HG02642 (cell line): ENCODE data around the gene MTG2.
"Not testable (repeated sequence)": the region's sequence is repeated elsewhere in the genome, so short reads cannot be mapped to it uniquely, and the experiment has no call there.

Experiments used
- ATAC-seq: cut with Tn5 transposase; IDR thresholded peaks from one replicate; pipeline ENCODE4 v1.9.1; 2021; ENCODE audit warnings: mild to moderate bottlenecking; ENCODE audit not compliant: unreplicated experiment, poor library complexity

MTG2 gene

DNA sequence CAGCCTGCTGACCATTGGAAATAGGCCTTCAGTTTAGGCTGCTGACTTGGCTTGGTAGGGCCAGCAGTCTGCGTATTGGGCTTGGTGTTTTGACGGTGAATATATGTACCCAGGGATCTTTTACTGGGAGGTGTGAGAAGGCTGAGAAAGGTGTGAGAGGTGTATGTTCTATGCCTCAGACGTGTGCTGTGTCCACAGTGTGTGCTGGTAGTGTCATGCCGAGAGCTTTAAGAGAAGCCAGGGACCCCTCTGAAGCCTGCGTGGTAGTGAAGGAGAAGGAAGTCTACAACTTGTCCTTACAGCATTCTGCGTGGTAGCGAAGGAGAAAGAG is 37.2 kb upstream of the MTG2 start:
- ATAC-seq: no peak

DNA sequence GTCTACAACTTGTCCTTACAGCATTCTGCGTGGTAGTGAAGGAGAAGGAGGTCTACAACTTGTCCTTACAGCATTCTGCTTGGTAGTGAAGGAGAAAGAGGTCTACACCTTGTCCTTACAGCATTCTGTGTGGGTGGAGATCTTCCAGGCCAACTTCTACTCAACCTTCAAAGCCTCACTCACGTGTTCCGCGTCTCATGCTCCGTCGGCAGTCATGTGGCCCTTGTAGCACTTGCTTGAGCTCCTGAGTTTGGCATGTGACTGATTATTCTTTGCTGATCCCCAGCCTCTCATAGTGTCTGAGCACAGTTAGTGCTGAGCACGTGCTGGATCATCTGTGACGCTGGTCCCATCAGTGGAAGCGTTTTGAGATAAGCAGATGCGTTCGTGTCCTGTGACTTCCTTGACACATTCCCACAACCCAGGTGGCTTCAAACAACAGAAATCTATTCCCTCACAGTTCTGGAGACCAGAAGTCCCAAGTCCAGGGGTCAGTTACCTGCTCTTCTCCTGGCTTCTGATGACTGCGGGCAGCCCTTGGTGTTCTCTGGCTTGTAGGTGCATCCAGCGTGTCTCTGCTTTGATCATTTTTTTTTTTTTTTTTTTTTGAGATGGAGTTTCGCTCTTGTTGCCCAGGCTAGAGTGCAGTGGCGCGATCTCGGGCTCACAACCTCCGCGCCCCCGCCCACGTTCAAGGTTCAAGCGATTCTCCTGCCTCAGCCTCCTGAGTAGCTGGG is 36.6 kb upstream of the MTG2 start:
- ATAC-seq: no peak

DNA sequence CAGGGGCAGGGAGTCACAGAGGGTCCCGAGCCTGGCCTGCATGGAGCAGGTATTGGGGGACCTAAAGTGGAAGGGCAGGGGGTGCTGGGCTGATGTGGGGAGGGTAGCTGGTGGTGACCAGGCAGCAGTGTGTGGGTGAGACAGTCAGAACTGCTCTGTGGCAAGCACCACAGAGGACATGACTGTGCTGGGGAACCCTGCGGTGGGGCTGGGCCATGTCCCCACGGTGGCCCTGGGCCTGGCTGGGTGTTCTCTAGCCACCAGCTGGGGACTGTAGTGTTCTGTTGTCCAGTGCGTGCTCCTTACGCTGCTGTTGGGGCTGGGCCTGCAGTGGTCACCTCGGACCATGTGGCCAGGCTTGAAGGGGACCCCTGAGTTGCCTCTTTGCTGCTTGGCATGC is 35.7 kb upstream of the MTG2 start:
- no peak for ATAC-seq

DNA sequence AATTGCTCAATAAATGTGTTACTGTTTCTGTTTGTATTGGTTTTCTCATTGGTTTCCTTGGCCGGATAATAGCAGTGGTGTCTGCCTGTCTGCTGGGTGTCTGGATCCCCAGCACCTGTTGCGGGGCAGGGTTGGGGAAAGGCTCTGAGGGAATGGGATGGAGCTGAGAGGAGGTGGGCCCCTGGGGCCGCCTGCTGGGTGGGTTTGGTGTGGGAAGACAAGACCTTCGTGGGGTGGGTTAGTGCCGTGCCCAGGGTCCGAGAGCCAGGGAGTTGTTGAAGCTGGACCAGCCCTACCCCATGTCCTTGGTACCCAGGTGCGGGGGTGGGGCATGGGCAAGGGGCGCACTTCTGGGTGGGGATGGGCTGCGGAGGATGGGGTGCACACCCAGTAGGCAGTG is 35.3 kb upstream of the MTG2 start:
- ATAC-seq: no peak

DNA sequence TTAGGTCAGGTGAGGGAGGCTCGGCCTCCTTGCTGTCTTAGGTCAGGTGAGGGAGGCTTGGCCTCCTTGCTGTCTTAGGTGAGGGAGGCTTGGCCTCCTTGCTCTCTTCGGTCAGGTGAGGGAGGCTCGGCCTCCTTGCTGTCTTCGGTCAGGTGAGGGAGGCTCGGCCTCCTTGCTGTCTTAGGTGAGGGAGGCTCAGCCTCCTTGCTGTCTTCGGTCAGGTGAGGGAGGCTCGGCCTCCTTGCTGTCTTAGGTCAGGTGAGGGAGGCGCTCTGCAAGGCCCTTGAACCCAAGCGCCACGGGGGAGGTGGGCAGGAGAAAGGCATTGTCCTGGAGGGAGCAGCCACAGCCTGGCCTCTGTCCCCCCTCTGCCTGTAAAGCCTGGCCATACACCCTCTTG is 34.4 kb upstream of the MTG2 start:
- not testable (repeated sequence) for ATAC-seq

DNA sequence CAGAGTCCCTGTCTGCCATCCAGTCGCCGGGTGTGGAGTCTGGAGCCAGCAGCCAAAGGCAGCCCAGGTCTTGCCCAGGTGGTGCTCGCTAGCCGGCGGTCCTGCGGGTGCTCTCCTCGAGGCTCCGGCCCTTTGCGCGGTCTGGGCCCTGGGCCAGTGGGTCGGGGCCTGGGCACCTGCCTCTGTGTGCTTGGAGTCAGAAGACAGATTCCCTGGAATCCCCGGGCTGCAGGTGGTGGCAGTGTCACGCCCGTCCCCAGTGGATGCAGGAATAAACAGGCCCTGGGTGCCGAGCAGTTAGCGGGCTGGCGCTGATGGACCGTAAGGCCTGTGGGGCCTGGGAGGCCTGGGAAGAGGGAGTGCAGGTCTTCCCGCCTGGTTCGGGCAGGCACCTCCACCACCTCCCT is 33.9 kb upstream of the MTG2 start:
- ATAC-seq: no peak

DNA sequence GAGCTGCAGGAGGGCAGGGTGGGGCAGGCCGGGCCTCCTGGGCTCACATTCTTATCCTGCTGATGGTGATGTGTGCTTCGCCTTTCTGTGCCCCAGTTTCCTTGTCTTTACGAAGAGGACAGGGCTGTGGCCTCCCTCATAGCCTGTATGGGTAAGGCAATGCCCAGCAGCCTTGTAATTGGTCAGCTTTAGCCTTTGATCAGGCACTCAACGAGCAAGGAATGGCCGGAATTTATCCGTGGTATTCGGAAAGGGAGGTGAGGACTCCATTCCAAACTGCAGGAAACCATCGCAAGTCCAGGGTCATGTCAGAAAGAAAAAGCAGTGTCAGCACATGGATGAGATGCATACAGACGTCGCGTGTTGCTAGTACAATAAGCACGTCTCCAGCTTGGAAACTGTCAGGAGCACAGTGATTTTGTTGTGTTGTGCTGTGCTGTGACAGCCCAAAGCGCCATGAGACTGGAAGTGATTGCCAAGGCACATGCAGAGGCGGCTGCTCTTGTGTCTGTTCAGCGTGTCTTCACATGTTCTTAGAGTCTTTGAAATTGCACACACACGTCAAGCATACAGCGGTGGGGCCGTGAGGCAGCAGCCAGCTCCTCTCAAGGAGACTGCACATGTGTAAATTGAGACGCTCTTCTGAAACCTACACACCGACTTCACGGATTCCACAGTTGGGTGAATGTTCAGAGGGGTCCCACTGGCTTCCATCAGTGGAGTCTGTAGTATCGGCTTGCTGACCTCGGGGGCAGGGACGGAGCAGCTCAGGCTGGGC is 33.1 kb upstream of the MTG2 start:
- no peak for ATAC-seq

DNA sequence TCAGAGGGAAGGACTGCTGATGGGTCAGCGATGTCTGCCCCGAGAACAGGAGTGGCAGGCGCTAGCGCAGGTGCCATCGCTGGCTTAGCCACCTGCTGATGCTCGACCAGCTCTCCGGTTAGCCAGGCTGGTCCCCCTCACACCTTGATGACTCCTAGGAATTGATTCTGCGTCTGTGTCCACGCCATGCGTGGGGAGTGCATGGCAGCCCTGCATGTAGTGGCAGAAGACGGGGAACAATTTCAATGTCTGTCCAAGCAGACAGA is 32.6 kb upstream of the MTG2 start:
- no peak for ATAC-seq

DNA sequence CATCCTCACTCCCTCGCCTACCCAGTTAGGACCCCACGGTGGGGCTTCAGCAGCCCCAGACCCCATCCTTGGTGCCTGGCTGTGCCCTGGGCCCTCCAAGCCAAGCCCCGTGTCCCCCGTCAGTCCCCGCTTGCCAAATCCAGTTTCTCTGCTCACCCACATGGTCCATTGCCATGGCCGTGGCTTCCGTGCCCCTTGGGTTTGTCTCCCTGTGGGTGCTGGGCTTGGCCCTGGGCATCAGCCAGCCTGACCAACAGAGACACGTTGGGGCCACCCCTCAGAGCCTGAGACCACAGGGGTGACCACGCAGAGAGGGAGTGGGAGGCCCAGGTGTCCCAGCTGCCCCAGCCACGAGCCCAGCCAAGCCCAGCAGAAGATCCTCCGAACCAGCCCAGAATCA is 31.6 kb upstream of the MTG2 start:
- ATAC-seq: no peak

DNA sequence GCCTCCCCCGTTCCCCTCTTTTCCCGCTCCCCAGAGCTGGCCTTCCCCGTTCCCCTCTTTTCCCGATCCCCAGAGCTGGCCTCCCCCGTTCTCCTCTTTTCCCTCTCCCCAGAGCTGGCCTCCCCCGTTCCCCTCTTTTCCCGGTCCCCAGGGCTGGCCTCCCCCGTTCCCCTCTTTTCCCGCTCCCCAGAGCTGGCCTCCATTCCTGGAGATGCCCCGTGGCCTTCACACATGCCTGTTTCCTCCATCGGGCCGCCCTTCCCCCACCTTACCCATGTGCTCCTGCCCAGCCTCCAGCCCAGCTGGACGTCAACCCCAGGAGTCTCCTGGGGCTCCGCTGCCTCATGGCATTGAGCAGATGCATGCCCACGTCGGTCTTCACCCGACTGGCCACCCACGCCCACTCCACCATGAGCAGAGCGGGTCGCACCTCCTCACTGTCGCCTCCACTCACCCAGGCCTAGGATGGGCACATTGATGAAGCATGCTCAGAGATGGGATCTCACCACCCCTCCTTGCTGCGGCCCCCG is 30.9 kb upstream of the MTG2 start:
- no peak for ATAC-seq

DNA sequence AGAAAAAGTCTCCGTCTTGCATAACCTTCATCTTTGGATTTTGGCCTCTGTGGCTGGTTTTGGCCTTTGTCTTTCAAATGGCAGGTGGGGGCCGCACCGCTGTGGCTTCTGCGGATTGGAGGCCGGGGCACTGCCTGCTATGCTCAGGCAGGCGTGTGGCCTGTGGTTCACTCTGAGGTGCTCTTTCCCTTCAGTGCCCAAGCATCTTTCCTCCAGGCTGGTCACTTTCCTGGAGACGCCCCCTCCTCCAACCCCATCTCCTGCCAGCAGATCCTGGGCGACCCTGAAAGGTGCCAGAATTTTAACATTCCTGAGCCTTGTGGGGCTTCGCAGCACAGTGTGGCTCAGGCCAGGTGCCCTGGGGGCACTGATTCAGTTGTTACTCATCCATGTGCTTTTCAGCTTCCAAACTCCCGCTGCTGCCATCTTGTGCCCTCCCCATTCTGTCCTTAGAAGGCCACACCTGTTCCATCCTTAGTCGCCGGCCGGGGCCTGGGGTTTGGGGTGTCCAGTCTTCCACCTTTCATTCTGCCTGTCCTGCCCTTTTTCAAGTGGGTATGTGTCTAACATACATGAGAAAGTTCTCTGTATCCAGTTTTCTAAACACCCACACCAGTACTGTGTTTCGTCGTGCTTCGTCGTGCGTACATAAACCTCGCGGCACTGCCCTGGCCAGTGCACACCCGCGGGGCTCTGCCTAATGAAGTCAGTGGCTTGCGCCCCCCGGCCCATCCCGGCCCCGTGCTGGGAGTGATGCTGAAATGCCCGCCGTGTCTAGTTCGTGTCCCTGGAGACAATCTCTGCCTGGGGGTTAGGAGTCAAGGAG is 27.2 kb upstream of the MTG2 start:
- ATAC-seq: no peak

DNA sequence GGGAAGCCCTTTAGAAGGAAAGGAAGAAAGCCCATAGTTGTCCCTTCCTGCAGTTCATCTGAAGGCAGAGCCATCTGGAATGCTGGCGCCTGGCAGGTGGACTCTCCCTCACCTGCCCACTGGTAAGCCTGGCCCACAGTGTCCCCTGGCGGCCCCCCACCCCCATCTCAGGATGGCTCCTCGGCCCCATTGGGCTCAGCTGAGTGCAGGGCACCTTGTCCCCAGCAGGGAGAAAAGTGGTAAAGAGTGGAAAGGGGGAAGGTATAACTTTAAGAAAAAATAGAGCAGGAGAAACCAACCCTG is 26.6 kb upstream of the MTG2 start:
- ATAC-seq: no peak

DNA sequence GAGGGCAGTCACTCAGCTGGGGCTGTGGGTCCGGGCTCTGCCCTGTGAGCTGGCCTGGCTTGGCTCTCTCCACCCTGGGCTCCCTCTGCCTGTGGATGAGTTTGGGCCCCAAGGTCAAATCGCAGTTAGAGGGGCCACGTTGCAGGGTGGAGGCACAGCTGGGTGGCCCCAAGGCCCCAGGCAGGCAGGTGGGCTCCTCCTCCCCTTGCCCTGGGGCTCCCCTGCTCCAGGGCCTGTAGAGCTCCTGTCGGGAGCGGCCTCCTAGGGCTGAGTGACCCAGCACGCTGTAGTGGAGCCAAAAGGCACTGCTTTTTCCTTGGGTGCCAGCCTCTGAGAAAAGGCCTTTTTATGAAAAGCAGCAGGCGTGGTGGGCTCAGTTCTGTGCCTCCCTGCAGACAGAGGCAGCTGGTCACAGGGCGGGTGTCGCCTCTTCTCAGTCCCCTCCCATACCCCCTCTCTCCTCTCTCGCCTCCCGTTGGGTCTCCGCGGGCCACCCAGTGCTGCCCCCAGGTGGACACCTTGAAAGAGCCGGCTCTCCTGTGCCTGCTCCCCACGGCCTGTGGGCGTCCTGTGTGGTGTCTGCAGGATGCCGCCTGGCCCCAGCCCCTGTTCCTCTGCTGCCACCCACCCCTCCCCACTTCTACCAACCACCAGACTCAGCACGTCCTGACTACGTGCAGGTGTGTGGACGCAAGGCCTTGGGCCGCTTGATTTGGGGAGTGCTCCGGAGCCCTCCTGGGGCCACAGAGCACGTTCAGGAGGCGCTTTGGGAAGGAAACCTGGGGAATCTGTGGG is 26.0 kb upstream of the MTG2 start:
- no peak for ATAC-seq

DNA sequence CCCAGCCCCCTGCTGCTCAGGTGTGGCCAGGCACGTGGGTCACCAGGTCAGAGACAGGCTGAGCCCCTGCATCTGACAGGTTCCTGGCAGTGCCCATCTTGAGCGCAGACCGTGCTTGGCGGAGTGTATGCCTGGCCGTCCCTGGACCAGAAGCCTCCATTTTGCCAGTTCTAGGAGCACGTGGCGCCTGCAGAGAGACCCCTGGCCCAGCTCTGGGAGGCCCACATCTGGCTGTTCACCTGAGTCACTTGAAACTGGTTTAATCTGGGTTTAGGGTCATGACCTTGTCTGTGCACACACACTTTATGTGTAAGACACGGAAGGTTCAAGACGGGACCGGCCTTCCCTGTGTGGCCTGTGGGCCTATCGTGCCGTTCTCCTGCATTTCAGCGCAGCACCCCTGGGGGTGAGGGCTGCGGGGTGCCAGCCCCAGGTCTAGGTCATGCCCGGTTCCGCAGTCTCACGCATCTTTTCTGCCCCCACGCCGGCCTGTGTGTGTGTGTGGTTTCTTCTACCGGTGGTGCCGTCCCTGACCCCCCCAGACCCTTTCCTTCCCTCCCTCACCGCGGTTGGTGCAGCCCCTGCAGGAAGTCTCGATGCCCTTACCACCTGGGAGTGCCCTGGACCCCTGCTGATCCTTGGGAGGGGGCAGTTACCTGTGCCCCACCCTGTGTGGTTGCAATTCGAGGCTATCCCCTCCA is 25.3 kb upstream of the MTG2 start:
- ATAC-seq: no peak

DNA sequence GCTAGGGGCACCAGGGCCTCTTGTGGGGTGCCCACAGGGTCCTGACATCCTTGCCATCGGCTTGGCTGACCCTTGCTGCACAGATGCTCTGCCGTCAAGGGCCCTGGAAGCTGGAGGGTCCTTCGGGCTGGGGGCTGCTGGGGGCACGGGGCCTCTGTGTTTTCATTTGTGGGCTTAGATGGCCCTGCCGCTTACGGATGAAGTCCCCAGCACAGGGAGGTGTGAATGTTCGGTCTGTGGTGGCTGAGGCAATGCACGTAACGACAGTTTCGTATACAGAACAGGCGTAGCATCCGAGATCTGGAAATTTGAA is 24.8 kb upstream of the MTG2 start:
- ATAC-seq: no peak

DNA sequence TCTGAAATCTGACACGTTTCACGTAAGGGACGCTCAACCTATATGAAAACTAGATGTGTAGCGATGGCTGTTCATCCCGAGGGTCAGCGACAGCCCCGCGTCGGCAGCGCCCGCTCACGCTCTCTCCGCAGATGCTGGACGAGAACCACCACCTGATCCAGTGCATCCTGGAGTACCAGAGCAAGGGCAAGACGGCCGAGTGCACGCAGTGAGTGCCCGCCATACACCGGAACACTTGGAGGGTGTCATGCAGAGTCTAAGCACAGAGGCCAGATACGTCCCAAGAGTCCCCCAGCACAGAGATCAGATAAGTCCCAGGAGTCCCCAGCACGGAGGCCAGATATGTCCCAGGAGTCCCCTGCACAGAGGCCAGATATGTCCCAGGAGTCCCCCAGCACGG is 24.3 kb upstream of the MTG2 start:
- no peak for ATAC-seq

DNA sequence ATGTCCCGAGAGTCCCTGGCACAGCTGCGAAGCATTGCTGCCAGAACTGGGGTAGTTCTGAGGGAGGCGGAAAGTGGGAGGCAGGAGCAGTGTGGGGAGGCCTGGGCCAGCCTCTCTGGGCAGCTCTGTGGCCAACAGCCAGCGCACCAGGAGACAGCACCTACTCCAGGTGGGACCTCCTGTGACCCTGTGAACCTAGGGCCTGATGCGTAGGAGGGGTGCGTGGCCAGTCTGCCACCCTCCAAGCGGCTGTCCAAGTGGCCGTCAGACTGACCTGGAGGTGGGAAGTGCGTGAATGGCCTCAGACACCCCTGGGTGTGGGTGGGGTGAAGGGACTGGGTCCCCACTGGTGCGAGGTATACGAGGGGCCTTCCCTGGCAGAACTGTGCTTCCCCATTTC is 23.8 kb upstream of the MTG2 start:
- ATAC-seq: no peak

DNA sequence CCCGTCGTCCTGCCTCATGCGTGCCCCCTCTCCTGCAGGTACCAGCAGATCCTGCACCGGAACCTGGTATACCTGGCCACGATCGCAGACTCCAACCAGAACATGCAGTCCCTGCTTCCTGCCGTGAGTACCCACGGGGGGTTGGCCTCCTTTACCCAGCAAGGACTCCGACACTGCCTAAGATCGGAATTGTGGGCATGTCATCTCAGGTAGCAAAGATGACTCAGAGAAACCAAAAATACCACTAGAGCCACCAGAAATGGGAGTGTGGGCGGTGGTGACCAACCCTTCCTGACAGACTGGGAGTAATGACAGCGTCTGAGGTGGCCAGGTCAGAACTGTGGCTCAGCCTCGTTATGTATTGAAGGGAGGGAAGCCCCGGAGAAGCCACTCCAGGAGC is 23.0 kb upstream of the MTG2 start:
- no peak for ATAC-seq

DNA sequence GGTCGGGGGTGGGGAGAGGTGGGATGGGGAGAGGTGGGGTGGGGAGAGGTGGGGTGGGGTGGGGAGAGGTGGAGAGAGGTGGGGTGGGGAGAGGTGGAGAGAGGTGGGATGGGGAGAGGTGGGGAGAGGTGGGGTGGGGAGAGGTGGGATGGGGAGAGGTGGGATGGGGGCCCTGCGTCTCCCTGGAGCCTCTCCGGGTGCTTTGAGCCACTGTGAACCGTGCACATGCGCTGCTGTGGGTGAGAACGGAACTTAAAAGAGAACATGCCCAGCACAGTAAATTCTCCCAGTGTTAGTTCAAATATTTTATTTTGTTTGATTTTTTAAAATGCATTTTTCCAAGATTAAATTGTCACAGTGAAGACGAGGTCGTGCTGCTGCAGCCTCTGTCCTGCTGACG is 22.6 kb upstream of the MTG2 start:
- no peak for ATAC-seq

DNA sequence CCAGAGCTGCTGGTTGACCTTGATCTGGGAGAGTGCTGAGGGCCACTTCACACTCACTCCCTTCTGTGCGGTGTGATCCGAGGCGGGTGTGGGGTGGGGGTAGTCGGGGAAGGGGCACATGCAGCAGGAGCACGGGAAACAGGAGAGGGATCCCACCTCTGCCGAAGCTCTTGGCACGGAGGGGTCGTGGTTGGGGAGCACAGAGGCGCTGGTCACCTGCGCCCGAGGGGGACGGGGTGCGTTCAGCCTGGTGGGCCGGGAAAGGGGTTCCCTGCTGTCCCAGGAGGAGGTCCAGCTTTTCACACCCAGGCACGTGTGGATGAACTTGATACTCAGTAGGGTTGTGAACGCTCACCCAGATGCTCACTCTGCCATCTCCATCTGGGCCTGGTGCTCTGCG is 22.0 kb upstream of the MTG2 start:
- ATAC-seq: no peak
